Activated gamma-delta T cell (primary cell): ENCODE measurements around the gene UQCRFS1.
"Not testable (repeated sequence)": the region's sequence is repeated elsewhere in the genome, so short reads cannot be mapped to it uniquely, and the experiment has no call there.

Source experiments
- DNase-seq: peaks from one replicate; lab custom pipeline; 2025; lab: John Stamatoyannopoulos, UW

The UQCRFS1 gene

DNA sequence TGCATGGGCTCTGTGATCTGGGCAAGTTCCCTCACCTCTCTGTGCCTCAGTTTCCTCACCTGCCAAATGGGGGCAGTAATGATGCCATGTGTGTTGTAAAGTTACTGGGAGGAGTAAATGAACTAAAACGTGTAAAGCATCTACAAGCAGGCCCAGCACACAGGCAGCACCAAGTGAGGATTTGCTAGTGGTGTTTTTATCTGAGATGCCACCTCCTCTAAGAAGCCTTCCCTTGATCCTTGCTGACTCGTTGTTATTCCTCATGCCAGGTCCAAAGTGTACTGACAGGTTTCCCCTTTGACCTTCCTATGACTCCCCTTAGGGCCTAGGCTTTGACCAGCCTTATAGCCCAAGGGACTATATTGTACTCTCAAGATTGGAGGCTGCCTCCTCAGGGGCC, 1.5 kb upstream of the UQCRFS1 start:
- no peak for DNase-seq

DNA sequence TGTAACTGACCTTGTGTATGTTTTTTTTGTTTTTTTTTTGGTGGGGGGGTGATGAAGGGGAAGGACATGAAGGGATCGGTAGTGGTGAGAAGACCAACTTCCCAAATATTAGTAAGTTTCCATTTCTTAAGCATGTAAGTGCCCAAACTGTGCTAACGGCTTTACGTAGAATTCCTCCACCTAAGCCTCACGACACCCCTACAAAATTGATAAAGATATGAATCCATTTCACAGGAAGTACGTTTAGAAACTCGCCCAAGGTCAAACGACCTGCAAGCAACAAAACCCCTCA, 649 bp downstream of the UQCRFS1 start:
- DNase-seq = no peak

DNA sequence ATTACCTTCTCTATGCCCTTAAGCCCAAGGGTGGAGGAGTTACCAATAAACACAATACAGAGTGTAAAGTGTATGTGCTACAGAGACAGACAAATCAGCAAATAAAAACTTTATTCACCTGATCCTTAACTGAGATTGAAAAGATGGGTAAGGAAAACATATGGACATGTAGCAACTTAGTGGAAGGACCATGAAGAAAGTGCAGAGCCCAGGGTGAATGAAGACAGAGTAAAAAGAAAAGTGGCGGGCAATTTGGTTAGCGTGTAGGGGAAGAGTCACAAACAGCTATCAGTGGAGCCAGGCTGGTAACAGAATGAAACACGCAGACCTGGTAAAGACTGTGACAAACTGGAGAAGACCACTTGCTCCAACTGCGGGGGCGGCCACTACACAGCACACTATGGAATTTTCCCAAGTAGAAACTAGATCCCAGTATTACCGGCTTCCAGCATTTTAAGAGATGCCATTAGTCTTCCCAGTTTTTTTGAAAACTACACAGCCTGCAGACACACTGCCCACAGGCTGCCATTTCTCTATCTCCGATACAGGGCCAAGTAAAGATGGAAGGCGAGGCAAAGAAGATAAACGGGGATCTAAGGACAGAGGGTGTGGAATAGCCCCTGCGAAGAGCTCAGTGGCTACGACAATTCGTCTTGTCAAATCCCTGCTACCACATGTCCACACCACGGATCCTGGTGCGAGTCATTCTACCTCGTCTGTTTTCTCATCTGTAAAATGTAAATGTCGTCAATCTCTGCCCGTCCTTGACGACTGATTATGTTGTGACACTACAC, 1.2 kb downstream of the UQCRFS1 start:
- DNase-seq = no peak

DNA sequence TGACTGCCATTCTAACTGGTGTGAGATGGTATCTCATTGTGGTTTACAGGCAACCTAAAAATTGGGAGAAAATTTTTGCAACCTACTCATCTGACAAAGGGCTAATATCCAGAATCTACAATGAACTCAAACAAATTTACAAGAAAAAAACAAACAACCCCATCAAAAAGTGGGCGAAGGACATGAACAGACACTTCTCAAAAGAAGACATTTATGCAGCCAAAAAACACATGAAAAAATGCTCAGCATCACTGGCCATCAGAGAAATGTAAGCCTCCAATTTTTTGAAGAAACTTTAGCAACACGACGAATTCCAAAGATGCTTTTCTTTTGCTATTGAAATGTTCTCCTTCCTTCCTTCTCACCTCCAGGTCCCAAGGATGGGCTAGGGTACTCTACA, 1.9 kb downstream of the UQCRFS1 start:
- not testable (repeated sequence) for DNase-seq

DNA sequence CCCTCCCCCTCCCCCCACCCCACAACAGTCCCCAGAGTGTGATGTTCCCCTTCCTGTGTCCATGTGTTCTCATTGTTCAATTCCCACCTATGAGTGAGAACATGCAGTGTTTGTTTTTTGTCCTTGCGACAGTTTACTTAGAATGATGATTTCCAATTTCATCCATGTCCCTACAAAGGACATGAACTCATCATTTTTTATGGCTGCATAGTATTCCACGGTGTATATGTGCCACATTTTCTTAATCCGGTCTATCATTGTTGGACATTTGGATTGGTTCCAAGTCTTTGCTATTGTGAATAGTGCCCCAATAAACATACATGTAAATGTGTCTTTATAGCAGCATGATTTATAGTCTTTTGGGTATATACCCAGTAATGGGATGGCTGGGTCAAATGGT, 2.4 kb downstream of the UQCRFS1 start:
- DNase-seq = not testable (repeated sequence)

DNA sequence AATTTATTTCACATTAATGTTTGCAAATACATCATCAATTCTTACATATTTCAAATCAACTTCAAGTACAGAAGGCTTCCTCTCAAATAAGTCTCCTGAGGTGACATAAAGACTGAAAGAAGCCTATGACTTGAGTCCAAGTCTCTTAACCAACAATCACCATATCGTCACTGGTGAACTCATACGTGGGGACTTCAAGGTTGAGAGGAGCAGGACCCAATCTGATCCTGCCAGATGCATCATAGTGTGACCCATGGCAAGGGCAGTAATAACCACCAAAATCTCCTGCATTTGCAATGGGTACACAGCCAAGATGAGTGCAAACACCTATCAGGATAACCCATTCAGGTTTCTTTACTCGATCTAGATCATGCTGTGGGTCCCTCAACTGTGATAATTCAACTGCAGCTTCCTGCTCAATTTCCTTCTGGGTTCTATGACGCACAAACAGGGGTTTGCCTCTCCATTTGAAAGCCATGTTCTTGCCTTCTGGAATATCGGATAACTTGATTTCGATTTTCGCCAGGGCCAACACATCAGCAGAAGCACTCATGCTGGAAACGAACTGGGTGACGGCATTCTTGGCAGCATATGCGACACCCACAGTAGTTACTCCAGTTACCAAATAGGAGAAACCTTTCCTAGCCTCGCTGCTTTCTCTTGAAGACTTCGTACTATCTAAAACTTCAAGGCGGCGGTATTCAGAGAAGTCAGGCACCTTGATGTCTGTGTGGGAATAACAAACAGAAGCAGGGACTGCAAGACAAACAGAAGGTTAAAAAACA, 5.4 kb downstream of the UQCRFS1 start:
- not testable (repeated sequence) for DNase-seq

DNA sequence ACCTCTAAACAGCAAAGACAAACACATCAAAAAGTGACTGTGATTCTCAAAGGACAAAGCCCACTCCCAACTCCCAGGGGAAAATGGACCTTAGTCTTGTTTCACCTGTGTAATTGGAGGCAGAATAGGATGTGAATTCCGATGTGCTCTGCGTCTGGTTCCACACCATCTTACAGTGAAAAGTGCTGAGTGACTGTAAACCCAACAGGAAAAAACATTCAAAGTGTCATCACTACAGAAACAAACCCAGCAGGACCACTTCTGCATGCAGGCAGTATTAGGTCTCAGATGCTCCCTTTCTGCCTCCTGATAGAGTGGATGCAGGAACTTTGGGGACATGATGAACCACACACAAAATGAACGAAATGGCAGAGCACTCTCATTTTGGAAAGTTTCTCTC, 6.5 kb downstream of the UQCRFS1 start:
- no peak for DNase-seq

DNA sequence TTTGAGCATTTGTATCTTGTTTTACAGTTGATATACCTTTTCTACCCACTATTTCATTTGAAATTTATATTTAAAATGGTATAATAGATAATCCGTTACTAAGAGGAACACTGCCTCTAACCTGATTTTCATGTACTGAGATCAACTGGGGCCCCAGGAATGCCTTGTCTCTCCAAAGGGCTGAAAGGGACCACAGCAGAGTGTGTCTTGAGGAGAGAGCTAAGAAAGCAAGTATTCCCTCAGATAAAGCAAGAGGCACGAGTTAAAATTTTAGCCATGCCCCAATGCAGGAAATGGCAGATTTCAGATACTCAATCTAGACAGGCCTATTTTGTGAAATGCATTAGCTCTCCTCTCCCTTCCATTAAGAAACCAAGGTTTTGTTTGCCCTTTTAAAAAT, 10.7 kb downstream of the UQCRFS1 start:
- no peak for DNase-seq

DNA sequence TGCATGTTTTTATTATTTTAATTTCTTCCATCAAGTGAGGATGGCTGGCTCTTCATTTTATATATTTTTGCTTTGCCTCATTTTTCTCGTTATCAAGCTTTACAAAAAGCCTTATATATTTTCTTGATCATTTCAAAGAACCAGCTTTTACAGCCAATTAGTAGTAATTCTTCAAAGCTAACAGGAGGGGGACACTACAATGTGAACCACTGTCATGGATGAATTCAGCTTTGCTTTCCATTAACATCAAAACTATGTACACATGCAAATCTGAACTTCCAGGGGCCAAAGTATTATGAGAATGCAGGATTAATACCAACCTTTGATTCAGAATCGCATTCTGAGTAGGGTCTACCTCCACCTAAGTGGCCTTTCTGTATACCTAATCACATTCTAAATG, 11.1 kb downstream of the UQCRFS1 start:
- DNase-seq = no peak

DNA sequence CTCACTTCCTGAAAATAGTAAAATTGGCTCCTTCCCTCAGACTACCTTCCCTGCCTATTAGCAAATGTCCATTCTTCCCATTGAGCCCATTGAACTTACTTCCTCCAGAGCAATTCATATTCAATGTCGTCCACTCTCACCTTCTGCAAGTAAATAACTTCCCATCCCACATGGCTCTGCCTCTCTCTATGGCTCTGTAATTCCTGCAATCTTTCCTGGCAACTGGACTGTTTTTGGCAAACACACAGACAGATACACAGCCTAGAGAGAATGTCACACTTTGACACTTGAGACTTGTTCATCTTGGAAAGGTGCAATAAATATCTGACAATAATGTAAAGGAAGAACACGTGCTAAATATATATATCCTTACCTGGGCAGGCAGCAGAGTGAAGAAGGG, 18.3 kb downstream of the UQCRFS1 start:
- no peak for DNase-seq

DNA sequence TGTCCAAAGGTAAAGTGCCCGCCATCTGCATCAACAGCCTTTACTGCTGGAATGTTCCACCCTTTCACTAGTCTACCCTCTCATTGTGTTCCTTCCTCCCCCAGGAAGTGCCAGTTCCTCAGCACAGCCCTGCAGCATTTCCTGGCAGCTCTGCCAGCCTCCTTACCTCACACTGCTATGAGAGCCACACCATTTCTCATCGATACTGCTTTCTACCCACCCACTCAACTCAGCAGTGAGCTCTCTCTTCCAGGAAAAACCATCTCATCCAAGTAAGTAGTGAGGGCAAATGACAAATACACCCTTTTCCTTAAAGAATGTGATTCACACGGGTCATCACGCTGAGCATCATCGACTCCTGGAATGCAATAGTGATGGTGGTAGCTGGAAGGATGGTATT, 19.8 kb downstream of the UQCRFS1 start:
- DNase-seq = no peak

DNA sequence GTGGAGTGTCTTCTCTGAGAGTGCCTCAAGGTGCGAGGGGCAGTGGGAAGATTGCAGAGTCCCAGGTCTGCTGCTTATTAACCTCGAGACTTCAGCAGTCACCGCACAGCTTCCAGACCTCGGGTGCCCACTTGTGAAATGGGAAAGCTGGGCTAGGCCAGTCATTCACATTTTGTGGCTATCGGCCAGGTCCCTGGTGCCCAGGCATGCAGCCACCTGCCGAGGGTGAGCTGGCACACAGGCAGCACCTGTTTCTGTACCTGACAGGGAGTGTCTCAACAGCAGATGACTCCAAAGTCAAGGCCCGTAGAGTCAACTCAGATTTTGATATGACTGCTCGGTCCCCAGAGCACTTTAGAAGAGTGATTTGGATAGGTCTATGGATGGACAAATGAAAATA, 21.9 kb downstream of the UQCRFS1 start:
- no peak for DNase-seq

DNA sequence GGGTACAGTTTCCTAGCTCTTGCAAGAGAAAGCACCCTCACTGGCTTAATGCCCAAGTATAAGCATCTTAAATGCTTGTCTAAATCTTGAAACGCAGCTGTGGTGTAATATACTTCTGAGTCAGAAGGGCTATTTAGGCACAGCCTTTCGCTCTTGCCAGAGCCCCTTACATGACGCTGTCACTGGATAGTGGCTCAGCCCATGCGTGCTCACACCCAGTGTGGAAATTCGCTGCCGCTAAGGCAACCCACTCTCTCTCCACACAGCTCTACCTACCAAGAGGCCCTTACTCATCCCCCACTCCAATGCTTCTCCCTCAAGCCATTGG, 24.0 kb downstream of the UQCRFS1 start:
- DNase-seq = no peak

DNA sequence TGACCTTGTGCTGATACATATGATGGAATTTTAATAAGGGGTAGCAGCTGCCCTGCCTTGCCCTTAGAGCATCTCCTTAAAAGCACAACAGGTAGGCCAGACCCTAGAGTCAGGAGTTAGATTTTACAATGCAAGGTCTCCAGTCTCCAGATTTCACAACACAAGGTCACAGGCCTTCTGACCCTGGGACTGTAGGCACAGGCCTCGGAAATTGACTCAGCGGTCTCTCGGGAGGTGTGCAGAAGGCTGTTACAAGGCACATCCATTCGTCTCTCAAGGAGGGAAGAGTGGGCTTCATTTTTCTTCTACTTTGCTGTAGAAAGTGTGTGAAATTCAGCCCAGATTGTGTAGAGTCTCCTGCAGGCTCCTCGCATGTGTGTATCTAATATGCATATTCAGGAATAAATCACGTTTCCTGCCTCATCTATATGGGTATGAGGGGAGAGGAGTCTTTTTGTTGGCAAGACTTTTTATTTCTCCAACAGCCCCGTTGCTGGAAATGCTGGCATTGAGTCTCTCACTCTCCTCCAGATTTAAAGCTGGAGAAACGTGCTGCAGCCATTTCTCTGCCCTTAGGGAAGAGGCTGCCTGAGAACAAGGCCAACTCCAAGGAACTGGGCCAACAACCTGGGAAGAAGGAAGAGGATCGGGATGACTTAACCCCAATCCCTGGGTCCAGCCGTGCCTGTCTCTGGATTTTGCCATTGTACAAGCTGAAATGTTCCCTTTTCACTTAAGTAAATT, 24.5 kb downstream of the UQCRFS1 start:
- no peak for DNase-seq

DNA sequence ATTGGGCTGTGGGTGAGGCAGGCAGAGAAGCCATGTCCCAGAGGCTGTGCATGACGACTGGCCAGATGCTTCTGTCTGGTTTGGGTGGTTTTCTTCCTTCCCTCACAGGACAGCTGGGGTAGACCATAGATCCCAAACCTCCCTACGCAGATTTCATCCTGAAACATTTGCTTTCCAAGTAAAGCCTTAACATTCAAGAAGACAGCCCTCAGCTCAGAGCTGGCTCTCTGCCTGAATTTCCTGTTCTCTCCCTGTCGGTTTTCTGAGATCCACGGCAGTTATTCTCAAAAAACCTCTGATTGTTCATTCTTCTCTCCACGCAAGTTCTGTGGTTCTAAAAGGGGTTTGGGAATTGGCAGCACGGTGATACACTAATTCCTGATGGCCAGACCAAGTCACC, 25.3 kb downstream of the UQCRFS1 start:
- no peak for DNase-seq

DNA sequence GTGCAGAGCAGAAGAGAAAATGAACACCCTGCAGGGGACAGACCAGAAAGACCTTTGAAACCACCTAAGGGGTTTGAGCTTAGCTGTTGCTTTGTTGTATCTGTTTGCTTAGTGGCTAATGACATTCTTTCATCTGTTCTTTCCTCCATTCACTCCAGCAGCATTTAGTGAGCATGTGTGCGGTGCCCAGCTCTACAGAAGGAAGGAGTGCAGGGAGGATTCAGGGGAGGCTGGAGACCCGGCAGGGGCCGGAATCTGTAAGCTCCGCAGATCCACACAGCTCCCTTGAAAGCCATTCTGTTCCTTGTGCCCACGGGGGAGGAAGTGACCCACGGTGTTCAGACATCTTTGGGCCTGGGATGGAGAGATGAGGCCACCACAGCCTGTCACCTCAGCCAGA, 27.5 kb downstream of the UQCRFS1 start:
- DNase-seq = no peak

DNA sequence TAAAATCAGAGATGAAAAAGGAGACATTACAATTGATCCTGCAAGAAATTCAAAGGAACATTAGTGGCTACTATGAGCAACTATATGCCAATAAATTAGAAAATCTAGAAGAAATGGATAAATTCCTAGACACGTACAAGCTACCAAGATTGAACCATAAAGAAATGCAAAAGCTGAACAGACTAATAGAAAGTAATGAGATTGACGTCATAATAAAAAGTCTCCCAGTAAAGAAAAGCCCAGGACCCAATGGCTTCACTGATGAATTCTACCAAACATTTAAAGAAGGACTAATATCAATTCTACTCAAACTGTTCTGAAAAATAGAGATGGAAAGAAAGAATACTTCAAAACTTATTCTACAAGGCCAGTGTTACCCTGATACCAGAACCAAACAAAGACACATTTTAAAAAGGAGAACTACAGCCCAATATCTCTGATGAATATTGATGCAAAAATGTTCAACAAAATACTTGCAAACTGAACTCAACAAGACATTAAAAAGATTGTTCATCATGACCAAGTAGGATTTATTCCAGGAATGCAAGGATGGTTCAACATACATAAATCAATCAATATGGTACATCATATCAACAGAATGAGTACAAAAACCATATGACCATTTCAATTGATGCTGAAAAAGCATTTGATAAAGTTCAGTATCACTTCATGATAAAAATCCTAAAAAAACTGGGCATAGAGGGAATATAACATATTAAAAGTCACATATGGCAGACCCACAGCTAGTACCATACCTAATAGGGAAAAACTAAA, 35.8 kb downstream of the UQCRFS1 start:
- no peak for DNase-seq

DNA sequence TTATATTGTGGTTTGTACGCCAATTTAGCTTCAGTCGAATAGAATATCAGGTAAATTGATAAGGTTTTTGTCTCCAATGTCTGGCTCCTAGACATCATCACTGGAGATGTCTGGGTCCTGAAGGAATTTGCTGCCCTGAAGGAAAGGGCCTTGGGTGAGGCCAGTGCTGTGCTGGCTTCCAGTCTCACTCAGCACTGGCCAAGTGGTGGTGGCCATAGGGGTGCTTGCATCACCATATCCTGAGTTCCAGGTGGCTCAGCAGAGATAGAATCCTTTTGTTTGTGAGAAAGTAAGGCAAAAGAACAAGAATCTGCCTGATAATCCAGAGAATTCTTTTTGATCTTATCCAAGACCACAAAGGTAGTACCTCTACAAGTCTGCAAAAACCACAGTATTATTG, 39.1 kb downstream of the UQCRFS1 start:
- no peak for DNase-seq

DNA sequence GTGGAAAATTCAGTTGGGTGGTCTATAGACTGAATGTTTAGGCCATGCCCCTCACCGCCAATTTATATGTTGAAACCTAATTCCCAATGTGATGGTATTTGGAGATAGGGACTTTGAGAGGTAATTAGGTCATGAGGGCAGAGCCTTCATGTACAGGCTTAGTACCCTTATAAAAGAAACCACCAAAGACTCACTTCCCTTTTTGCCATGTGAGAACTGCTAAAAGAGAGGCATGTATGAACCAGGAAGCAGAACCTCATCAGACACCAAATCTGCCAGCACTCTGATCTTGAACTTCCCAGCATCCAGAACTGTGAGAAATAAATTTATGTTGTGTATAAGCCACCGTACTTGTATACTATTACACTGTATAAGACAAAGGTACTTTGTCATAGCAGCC, 40.6 kb downstream of the UQCRFS1 start:
- no peak for DNase-seq

DNA sequence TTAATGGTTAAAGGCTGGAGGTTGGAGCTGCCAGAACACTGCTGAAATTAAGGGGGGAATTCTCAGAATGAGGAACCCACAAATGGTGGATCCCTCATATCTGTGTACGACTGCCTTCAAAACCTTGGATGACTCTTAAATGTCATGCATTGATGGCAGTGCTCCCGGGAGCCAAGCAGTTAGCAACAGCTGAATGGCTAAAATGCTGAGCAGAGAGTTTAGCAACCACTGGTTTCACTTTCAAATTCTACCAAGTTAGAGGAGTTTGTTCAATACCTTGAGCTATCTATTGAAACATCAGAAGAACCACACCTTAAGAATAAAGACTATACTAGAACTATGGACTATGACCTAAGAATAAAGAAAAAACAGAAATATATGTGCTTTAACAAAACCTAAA, 41.4 kb downstream of the UQCRFS1 start:
- no peak for DNase-seq

DNA sequence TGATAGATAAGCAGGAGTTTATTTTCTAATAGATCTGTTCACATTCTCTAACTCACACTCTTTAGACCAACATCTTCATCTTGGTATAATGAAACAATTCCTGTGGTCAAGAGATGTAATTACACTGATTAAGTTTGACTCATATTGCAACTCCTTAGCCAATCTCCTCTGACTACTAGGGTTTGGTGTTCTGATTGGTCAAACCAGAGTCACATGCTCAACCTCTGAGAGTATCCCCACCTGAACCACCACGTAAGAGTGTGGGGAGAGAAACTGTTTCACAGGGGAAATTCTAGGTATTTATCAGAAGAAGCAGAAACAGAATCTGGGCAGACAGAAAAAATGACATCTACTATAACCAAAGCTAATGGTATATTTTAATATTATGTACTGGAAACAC, 42.4 kb downstream of the UQCRFS1 start:
- no peak for DNase-seq

DNA sequence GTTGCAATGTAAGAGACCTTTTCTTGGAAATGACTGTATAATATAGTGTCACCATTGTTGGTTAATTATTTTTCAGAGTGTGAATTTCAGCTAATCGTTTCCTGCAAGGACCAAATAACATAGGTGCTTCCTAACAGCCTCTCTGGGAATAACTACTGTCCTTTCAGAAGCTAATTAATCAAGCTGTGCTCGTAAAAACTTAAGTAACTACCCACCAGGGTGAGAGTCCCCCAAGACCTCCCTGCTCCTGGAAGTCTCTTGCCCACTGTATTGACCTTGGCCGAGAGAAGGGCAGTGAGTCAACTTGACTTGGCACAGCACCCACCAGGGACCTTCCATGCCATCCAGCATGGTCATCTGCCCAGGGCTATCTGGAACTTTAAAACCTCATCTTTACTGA, 50.3 kb downstream of the UQCRFS1 start:
- no peak for DNase-seq
